Keratinocyte (primary cell): ENCODE measurements around the gene PAGE2B. TPM values are rescaled to one million over a fixed set of nuclear protein-coding genes. Genes with fewer than 3 reads are reported as not detected.
"Not testable (repeated sequence)": the region's sequence is repeated elsewhere in the genome, so short reads cannot be mapped to it uniquely, and the experiment has no call there.

Experiments used
- DNase-seq: peaks from one replicate; pipeline ENCODE4 v3.0.0-alpha.2; 2011; ENCODE audit warnings: low read depth, missing footprints, low spot score
- FAIRE-seq: peaks from 2 replicates; lab custom pipeline; 2011; peaks lifted over from hg19 to GRCh38; lab: Jason Lieb, UNC
- H2AFZ ChIP-seq: 2 replicates; pipeline ENCODE4 v1.6.0; 2012; ENCODE audit warnings: low read length, control low read depth, inconsistent platforms; ENCODE audit not compliant: control insufficient read depth
- H3K27ac ChIP-seq: 2 replicates; pipeline ENCODE4 v1.5.1; 2011; ENCODE audit warnings: low read length; ENCODE audit not compliant: control insufficient read depth, insufficient read depth
- H3K27me3 ChIP-seq: 3 replicates; pipeline ENCODE4 v1.6.0; 2011; ENCODE audit warnings: low read length; ENCODE audit not compliant: control insufficient read depth, insufficient read depth; ENCODE audit errors: extremely low read depth
- H3K36me3 ChIP-seq, 2 experiments: 2 replicates in 1 of 2; 3 replicates in 1 of 2; pipeline ENCODE4 v1.5.1; 2011; ENCODE audit warnings: low read length in 2 of 2, mild to moderate bottlenecking in 1 of 2; ENCODE audit not compliant: control insufficient read depth in 2 of 2, insufficient read depth in 2 of 2; ENCODE audit errors: extremely low read depth in 1 of 2
- H3K4me1 ChIP-seq: 3 replicates; pipeline ENCODE4 v1.5.1; 2011; ENCODE audit warnings: low read length; ENCODE audit not compliant: control insufficient read depth, insufficient read depth; ENCODE audit errors: extremely low read depth
- H3K4me2 ChIP-seq: 3 replicates; pipeline ENCODE4 v1.6.0; 2011; ENCODE audit warnings: low read depth, low read length; ENCODE audit not compliant: control insufficient read depth, insufficient read depth; ENCODE audit errors: extremely low read depth
- H3K4me3 ChIP-seq, 3 experiments: fragments of 200-600 bp in 1 of 3; sonication (generic) in 1 of 3; 2 replicates in 2 of 3; 3 replicates in 1 of 3; pipeline ENCODE4 v1.5.1; 2011 to 2016; ENCODE audit warnings: low read length in 3 of 3, mild to moderate bottlenecking in 3 of 3, control low read depth in 2 of 3, inconsistent platforms in 1 of 3, low read depth in 1 of 3, mixed read lengths in 1 of 3, mixed run types in 1 of 3, moderate library complexity in 1 of 3; ENCODE audit not compliant: control insufficient read depth in 2 of 3, insufficient read depth in 2 of 3; ENCODE audit errors: extremely low read depth in 1 of 3
- H3K79me2 ChIP-seq: 2 replicates; pipeline ENCODE4 v1.6.0; 2012; ENCODE audit warnings: low read length; ENCODE audit not compliant: control insufficient read depth, insufficient read depth
- H3K9ac ChIP-seq: 3 replicates; pipeline ENCODE4 v1.6.0; 2011; ENCODE audit warnings: low read length; ENCODE audit not compliant: control insufficient read depth, insufficient read depth; ENCODE audit errors: extremely low read depth
- H3K9me1 ChIP-seq: 3 replicates; pipeline ENCODE4 v1.6.0; 2011; ENCODE audit warnings: low read length; ENCODE audit not compliant: control insufficient read depth, insufficient read depth; ENCODE audit errors: extremely low read depth
- H3K9me3 ChIP-seq: 2 replicates; pipeline ENCODE4 v1.5.1; 2012; ENCODE audit warnings: low read depth, low read length; ENCODE audit not compliant: control insufficient read depth
- H4K20me1 ChIP-seq: 3 replicates; pipeline ENCODE4 v1.6.0; 2011; ENCODE audit warnings: low read length; ENCODE audit not compliant: control insufficient read depth, insufficient read depth; ENCODE audit errors: extremely low read depth
- CTCF ChIP-seq, 3 experiments: IDR thresholded peaks in 1 of 3; conservative IDR thresholded peaks in 1 of 3; optimal IDR thresholded peaks in 1 of 3; 2 replicates in 2 of 3; 3 replicates in 1 of 3; pipeline versions ENCODE3 to v1.5.1; 2011; ENCODE audit warnings: low read length in 3 of 3, mild to moderate bottlenecking in 3 of 3, moderate library complexity in 2 of 3, control low read depth in 1 of 3, inconsistent platforms in 1 of 3; ENCODE audit not compliant: insufficient read depth in 2 of 3; ENCODE audit errors: extremely low read depth in 1 of 3
- EZH2 ChIP-seq: IDR thresholded peaks from one replicate; pipeline ENCODE4 v1.6.1; 2012; ENCODE audit warnings: inconsistent platforms, mild to moderate bottlenecking, low read length, moderate library complexity
- dilution Hi-C: fragments of 300-500 bp; cut with MboI; formaldehyde crosslinking; loops from one replicate; pipeline ENCODE4 v1.7.0; 2020; ENCODE audit warnings: low sequenced_read_pairs; ENCODE audit not compliant: extremely low pct_ligation_motif_present
- polyA plus RNA-seq, 5 experiments: library from polyadenylated mRNA; depleted of rRNA in 3 of 5; stranded (reverse) in 3 of 5; stranded (forward) in 1 of 5; unstranded in 1 of 5; fragments of >200 nt; gene quantifications; 1 replicate in 1 of 5; 2 replicates in 3 of 5; 3 replicates in 1 of 5; pipeline versions ENCODE4 v1.2.1 to v1.2.3, GENCODE V29; 2011 to 2012; ENCODE audit warnings: missing spikeins in 2 of 5, low read depth in 1 of 5, low replicate concordance in 1 of 5

Gene PAGE2B
- polyA plus RNA-seq, 1 donor (not counting 4 experiments of a cell fraction or from before 2014, with no cell fraction given): not detected

GRCh38 chrX:55056820-55057674 is 17.8 kb upstream of the PAGE2B start:
- FAIRE-seq: no peak
- H3K27ac ChIP-seq: no peak overlapping the region
- H3K79me2 ChIP-seq: no peaks in the 10 kb centered on the region
- TF ChIP-seq EZH2 (no peak), CTCF (optimal IDR thresholded peaks at IDR 0.05 in 1 of 3, IDR thresholded peaks at IDR 0.05 in 1 of 3, conservative IDR thresholded peaks at IDR 0.05 in 1 of 3; ENCODE audit: extremely low read depth in 1 of 3, insufficient read depth in 2 of 3, low read length in 3 of 3) (no peak)
- H3K27me3 ChIP-seq: no peaks in the 10 kb centered on the region
- no peak overlapping the region for H2AFZ ChIP-seq
- no peak overlapping the region for H3K4me2 ChIP-seq
- DNase-seq: no peak
- no peaks in the 10 kb centered on the region for H3K4me1 ChIP-seq
- H3K9me1 ChIP-seq: no peaks in the 10 kb centered on the region
- H3K36me3 ChIP-seq: no peaks in the 10 kb centered on the region
- H3K9ac ChIP-seq: no peak overlapping the region
- no peaks in the 10 kb centered on the region for H4K20me1 ChIP-seq
- H3K4me3 ChIP-seq: no peak overlapping the region
- H3K9me3 ChIP-seq: no peaks in the 10 kb centered on the region
- dilution Hi-C loops: no loop called here

GRCh38 chrX:55057675-55058249 is 17.1 kb upstream of the PAGE2B start:
- H4K20me1 ChIP-seq: no peaks in the 10 kb centered on the region
- H3K4me2 ChIP-seq: no peak overlapping the region
- H3K79me2 ChIP-seq: no peaks in the 10 kb centered on the region
- H3K9me3 ChIP-seq: no peaks in the 10 kb centered on the region
- no peaks in the 10 kb centered on the region for H3K36me3 ChIP-seq
- FAIRE-seq: no peak
- no peaks in the 10 kb centered on the region for H3K9me1 ChIP-seq
- TF ChIP-seq CTCF (optimal IDR thresholded peaks at IDR 0.05 in 1 of 3, IDR thresholded peaks at IDR 0.05 in 1 of 3, conservative IDR thresholded peaks at IDR 0.05 in 1 of 3; ENCODE audit: extremely low read depth in 1 of 3, insufficient read depth in 2 of 3, low read length in 3 of 3): peak; percentile 51 to 71 (median 70)
- TF ChIP-seq EZH2: no peak
- no peak overlapping the region for H2AFZ ChIP-seq
- no peak overlapping the region for H3K9ac ChIP-seq
- no peak overlapping the region for H3K27ac ChIP-seq
- no peaks in the 10 kb centered on the region for H3K27me3 ChIP-seq
- no peak for DNase-seq
- no peaks in the 10 kb centered on the region for H3K4me1 ChIP-seq
- dilution Hi-C loops: no loop called here
- H3K4me3 ChIP-seq: no peak overlapping the region

GRCh38 chrX:55067180-55067579 is 7.7 kb upstream of the PAGE2B start:
- H3K36me3 ChIP-seq, H3K9me3 ChIP-seq, H3K4me3 ChIP-seq, H3K27ac ChIP-seq, H3K27me3 ChIP-seq, FAIRE-seq, H4K20me1 ChIP-seq, H3K9me1 ChIP-seq, H3K79me2 ChIP-seq, dilution Hi-C loops, H3K4me1 ChIP-seq, H2AFZ ChIP-seq, DNase-seq, H3K4me2 ChIP-seq, H3K9ac ChIP-seq: not testable (repeated sequence)
